H1 (cell line): ENCODE measurements around the gene WBP11.

Experiments used
- CTCF ChIP-seq, 3 experiments: IDR thresholded peaks; 1 replicate in 2 of 3; 2 replicates in 1 of 3; pipeline versions ENCODE4 v1.5.1 to v1.6.1; 2011; ENCODE audit warnings: low read length in 3 of 3, mild to moderate bottlenecking in 3 of 3, inconsistent platforms in 2 of 3, low read depth in 1 of 3, moderate library complexity in 1 of 3; ENCODE audit not compliant: insufficient read depth in 1 of 3; ENCODE audit errors: control extremely low read depth in 1 of 3
- EP300 ChIP-seq, 2 experiments: IDR thresholded peaks; 1 replicate in 1 of 2; 2 replicates in 1 of 2; pipeline ENCODE4 v1.6.1; 2011 to 2012; ENCODE audit warnings: low read depth in 2 of 2, low read length in 2 of 2, mild to moderate bottlenecking in 2 of 2, borderline replicate concordance in 1 of 2, inconsistent platforms in 1 of 2, moderate library complexity in 1 of 2
- EZH2 ChIP-seq: fragments of 200-600 bp; sonication (generic); IDR thresholded peaks from 2 replicates; pipeline ENCODE4 v1.7.1; 2012; ENCODE audit warnings: low read depth, mild to moderate bottlenecking, moderate library complexity, low read length, inconsistent platforms; ENCODE audit not compliant: severe bottlenecking
- FOSL1 ChIP-seq: IDR thresholded peaks from 2 replicates; pipeline ENCODE4 v1.6.1; 2011; ENCODE audit warnings: mild to moderate bottlenecking, low read depth, low read length, moderate library complexity; ENCODE audit not compliant: insufficient read depth
- JUN ChIP-seq: IDR thresholded peaks from 2 replicates; pipeline ENCODE4 v1.6.1; 2011; ENCODE audit warnings: low read depth, mild to moderate bottlenecking, improper control_type of control experiment, low read length
- MAFK ChIP-seq: IDR thresholded peaks from 2 replicates; pipeline ENCODE4 v1.6.1; 2012; ENCODE audit warnings: low read depth, mild to moderate bottlenecking, improper control_type of control experiment, low read length
- TEAD4 ChIP-seq: IDR thresholded peaks from 2 replicates; pipeline ENCODE4 v1.6.1; 2012; ENCODE audit warnings: low read depth, low read length, inconsistent platforms, mixed read lengths
- TF ChIP-seq, protein P1 (sequence below): IDR thresholded peaks from 2 replicates; pipeline ENCODE4 v1.6.1; 2012; ENCODE audit warnings: inconsistent platforms

DNA sequence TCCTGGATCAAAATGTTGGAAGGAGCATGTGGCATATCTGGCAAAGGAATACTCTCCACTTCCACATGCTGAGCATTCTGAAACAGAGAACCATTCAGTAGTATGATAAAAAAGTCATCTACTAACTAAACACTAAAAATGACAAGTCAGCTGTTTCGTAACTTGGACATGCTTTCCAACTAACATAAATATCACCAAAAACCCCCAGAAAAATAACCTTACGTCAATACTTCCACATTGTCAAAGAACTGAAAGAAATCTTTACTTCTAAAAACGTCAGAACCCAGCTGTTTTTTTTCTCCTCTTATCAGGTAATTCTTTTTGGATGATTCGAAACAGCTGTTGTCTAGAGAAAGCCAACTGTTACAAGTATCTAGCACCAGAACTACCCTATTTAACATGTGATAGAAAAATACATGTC, 8.2 kb downstream of the WBP11 start:
- TF ChIP-seq CTCF (IDR thresholded peaks at IDR 0.05; ENCODE audit: control extremely low read depth in 1 of 3, insufficient read depth in 1 of 3, low read depth in 1 of 3, low read length in 3 of 3): no peak
- TF ChIP-seq, protein P1, sequence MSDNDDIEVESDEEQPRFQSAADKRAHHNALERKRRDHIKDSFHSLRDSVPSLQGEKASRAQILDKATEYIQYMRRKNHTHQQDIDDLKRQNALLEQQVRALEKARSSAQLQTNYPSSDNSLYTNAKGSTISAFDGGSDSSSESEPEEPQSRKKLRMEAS: no peak
- no peak for TF ChIP-seq EZH2
- TF ChIP-seq JUN: no peak
- TF ChIP-seq FOSL1: no peak
- TF ChIP-seq EP300 (IDR thresholded peaks at IDR 0.05; ENCODE audit: borderline replicate concordance in 1 of 2, low read depth in 2 of 2, low read length in 2 of 2): no peak
- peak; percentile 13; the same call in 1 of the 2 replicates for TF ChIP-seq MAFK
- no peak for TF ChIP-seq TEAD4
